Sciatic nerve (tissue), 2 donors: ENCODE results near the gene OAS1. TPM values are rescaled to one million over a fixed set of nuclear protein-coding genes. Genes with fewer than 3 reads are reported as not detected.

Experiments used
- ATAC-seq: fragments of 200-7000 bp; cut with Tn5 transposase; one replicate; pipeline ENCODE4 v1.9.1; 2020; ENCODE audit warnings: mild to moderate bottlenecking, moderate library complexity
- DNase-seq: peaks from one replicate; pipeline ENCODE4 v3.0.0-alpha.2; 2020; ENCODE audit warnings: low spot score
- intact Hi-C: fragments of 100-400 bp; cut with DNase I; formaldehyde crosslinking; loops from one replicate; pipeline ENCODE4 v1.14.2; 2022
- total RNA-seq: library from RNA; stranded (reverse); fragmentation: NEBNext Ultra II Directional; extraction: Animal tissue kit (Norgen Biotek cat#: 25700); gene quantifications from one replicate; pipeline ENCODE4 v1.2.1, GENCODE V29; 2021
- donor health status: DM: no; HTN: no; CAD: no.
- donor health status: DM: no; HTN: no; CAD: no.

OAS1 gene
- total RNA-seq, 1 donor from 2014 or later = 19.3 TPM

GRCh38 chr12:112961074-112961473 lies 54.3 kb downstream of the OAS1 start:
- ATAC-seq (no peak), DNase-seq (no peak)
- intact Hi-C loops = no loop called here

DNA sequence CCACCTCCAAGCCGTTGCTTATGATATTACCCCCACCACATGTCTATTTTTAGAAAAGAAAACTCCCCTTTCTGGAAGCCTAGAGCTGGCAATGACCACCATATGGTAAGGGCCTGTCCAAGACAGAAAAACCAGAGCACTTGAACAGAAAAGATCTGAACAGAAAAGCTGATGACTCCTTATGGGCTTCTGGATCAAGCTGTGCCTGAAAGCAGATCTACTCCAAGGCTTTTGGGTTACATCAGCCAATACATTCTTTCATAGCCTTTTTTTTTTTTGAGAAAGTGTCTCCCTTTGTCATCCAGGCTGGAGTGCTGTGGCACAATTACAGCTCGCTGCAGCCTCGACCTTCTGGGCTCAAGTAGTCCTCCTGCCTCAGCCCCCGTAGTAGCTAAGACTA lies 54.8 kb downstream of the OAS1 start:
- intact Hi-C loops = no loop called here
- ATAC-seq = no peak
- DNase-seq = no peak

GRCh38 chr12:112962561-112962960 lies 55.8 kb downstream of the OAS1 start:
- no peak for DNase-seq
- intact Hi-C loops = no loop called here
- no peak for ATAC-seq

GRCh38 chr12:112963227-112963861 lies 56.6 kb downstream of the OAS1 start:
- DNase-seq (no peak), ATAC-seq (no peak)
- intact Hi-C loops = no loop called here

DNA sequence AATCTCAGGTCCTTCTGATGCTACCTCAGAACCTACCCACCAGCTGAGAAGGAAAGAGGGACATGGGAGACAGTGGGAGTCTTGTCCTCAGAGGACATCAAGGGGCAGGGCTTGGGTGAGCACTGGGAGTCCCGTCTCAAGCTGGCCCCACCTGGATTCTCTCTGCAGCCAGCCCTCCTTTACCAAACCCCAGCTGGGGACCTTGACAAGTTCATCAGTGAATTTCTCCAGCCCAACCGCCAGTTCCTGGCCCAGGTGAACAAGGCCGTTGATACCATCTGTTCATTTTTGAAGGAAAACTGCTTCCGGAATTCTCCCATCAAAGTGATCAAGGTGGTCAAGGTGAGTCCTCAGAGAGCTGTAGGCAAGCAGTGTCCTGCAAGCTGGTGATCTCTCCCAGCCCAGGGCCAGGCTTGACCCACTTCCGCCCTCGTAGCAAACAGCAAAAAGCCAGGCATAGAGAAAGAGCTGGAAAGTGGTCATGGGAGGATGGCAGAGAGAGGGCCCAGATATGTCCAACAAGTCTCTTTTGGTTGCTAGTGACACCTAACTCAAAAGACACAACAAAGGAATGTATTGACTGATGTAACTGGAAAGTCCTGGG lies 57.4 kb downstream of the OAS1 start:
- intact Hi-C loops = no loop called here

GRCh38 chr12:112964915-112965314 lies 58.2 kb downstream of the OAS1 start:
- intact Hi-C loops = no loop called here
- ATAC-seq (no peak), DNase-seq (no peak)

More for the DNA sequence above, 57.4 kb downstream of the OAS1 start:
- DNase-seq (no peak), ATAC-seq (no peak)

DNA sequence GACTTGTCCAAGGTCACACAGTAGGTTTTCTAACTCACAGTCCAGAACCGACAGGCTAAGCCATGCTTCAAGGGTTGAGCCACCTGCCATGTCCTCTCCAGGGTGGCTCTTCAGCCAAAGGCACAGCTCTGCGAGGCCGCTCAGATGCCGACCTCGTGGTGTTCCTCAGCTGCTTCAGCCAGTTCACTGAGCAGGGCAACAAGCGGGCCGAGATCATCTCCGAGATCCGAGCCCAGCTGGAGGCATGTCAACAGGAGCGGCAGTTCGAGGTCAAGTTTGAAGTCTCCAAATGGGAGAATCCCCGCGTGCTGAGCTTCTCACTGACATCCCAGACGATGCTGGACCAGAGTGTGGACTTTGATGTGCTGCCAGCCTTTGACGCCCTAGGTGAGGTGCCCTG lies 58.9 kb downstream of the OAS1 start:
- DNase-seq = no peak
- no peak for ATAC-seq
- intact Hi-C loops = no loop called here

- intact Hi-C loops = no loop called here
- ATAC-seq (no peak), DNase-seq (no peak)
Observed at GRCh38 chr12:112967306-112967705, 60.5 kb downstream of the OAS1 start.

DNA sequence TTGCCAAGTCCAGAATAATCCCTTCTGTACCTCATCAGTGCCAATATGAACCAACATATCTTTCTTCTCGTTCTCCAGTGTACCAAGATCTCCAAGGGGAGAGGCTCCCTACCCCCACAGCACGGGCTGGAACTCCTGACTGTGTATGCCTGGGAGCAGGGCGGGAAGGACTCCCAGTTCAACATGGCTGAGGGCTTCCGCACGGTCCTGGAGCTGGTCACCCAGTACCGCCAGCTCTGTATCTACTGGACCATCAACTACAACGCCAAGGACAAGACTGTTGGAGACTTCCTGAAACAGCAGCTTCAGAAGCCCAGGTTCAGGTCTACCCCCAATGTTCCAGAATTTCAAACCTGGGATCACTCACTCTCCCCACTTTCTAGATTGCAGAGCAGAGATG lies 61.1 kb downstream of the OAS1 start:
- DNase-seq (no peak), ATAC-seq (no peak)
- intact Hi-C loops = no loop called here

Other genes starting within 250 kb of the OAS1 start
- 0.22 TPM for gene RPH3A, start 115.2 kb upstream of the OAS1 start, total RNA-seq
- 10.0 TPM for gene OAS3, start 31.5 kb downstream of the OAS1 start, total RNA-seq
- 8.4 TPM for gene OAS2, start 71.6 kb downstream of the OAS1 start, total RNA-seq
- 10.1 TPM for gene DTX1, start 149.8 kb downstream of the OAS1 start, total RNA-seq
- gene RASAL1, start 228.8 kb downstream of the OAS1 start, total RNA-seq = 8.6 TPM
- gene CFAP73, start 242.8 kb downstream of the OAS1 start, total RNA-seq = 0.98 TPM